H1 (cell line): Measurements from ENCODE around the gene RAB21. TPM values are rescaled to one million over a fixed set of nuclear protein-coding genes. Genes with fewer than 3 reads are reported as not detected.

Source experiments
- CTCF ChIA-PET: fragments of 300-600 bp; sonication (Branson Sonifier 250); formaldehyde crosslinking; loops from one replicate; lab custom pipeline; 2021; ENCODE audit not compliant: partially characterized antibody; lab: Charles Lee
- POLR2A ChIA-PET: fragments of 300-600 bp; sonication (Branson Sonifier 250); formaldehyde crosslinking; loops from one replicate; lab custom pipeline; 2021; ENCODE audit warnings: inconsistent platforms; ENCODE audit not compliant: partially characterized antibody; lab: Charles Lee
- DNase-seq, 2 experiments: peaks; one replicate each; pipeline versions ENCODE4 v3.0.0 to v3.0.0-alpha.2; 2010 to 2022; ENCODE audit warnings: low spot score in 2 of 2, low read depth in 1 of 2, mixed read lengths in 1 of 2
- FAIRE-seq: peaks from 2 replicates; lab custom pipeline; 2011; peaks lifted over from hg19 to GRCh38; lab: Jason Lieb, UNC
- H2AFZ ChIP-seq: 2 replicates; pipeline ENCODE4 v1.8.1; 2012; ENCODE audit warnings: low read length, inconsistent platforms
- H2AK5ac ChIP-seq: 2 replicates; pipeline ENCODE4 v1.6.1; 2013; ENCODE audit warnings: low read depth, low read length
- H2BK120ac ChIP-seq: replicated peaks from 2 replicates; pipeline ENCODE3; 2013; ENCODE audit warnings: low read depth, low read length, inconsistent platforms
- H2BK12ac ChIP-seq: 2 replicates; pipeline ENCODE4 v1.6.1; 2013; ENCODE audit warnings: low read depth, low read length
- H2BK15ac ChIP-seq: 2 replicates; pipeline ENCODE4 v1.6.1; 2013; ENCODE audit warnings: low read length
- H2BK20ac ChIP-seq: 2 replicates; pipeline ENCODE4 v1.6.1; 2013; ENCODE audit warnings: low read length
- H2BK5ac ChIP-seq: 2 replicates; pipeline ENCODE4 v1.6.1; 2013; ENCODE audit warnings: low read depth, low read length
- H3K14ac ChIP-seq: 2 replicates; pipeline ENCODE4 v1.6.1; 2013; ENCODE audit warnings: inconsistent platforms; ENCODE audit not compliant: insufficient read length
- H3K18ac ChIP-seq: 2 replicates; pipeline ENCODE4 v1.6.1; 2013; ENCODE audit warnings: low read length; ENCODE audit errors: extremely low read depth
- H3K23ac ChIP-seq: 2 replicates; pipeline ENCODE4 v1.6.1; 2013; ENCODE audit warnings: inconsistent platforms; ENCODE audit not compliant: insufficient read length
- H3K23me2 ChIP-seq: 2 replicates; pipeline ENCODE4 v1.6.1; 2013; ENCODE audit warnings: low read depth, low read length
- H3K27ac ChIP-seq: 2 replicates; pipeline ENCODE4 v1.6.1; 2011; ENCODE audit warnings: low read depth, low read length, inconsistent platforms
- H3K27me3 ChIP-seq, 4 experiments: replicated peaks in 1 of 4; 1 replicate in 1 of 4; 2 replicates in 3 of 4; pipeline versions ENCODE4 v1.6.1 to v1.8.1; 2011 to 2013; ENCODE audit warnings: low read length in 3 of 4, mild to moderate bottlenecking in 3 of 4, inconsistent platforms in 2 of 4, mixed read lengths in 2 of 4, moderate library complexity in 1 of 4; ENCODE audit not compliant: control insufficient read depth in 3 of 4, insufficient read depth in 3 of 4; ENCODE audit errors: extremely low read depth in 1 of 4
- H3K36me3 ChIP-seq, 4 experiments: 2 replicates each; pipeline versions ENCODE4 v1.6.1 to v1.8.1; 2011 to 2013; ENCODE audit warnings: mild to moderate bottlenecking in 4 of 4, low read length in 3 of 4, moderate library complexity in 2 of 4, control low read depth in 1 of 4, inconsistent platforms in 1 of 4; ENCODE audit not compliant: insufficient read depth in 4 of 4, control insufficient read depth in 2 of 4
- H3K4ac ChIP-seq: replicated peaks from 2 replicates; pipeline ENCODE3; 2013; ENCODE audit warnings: low read length, low read depth, mixed read lengths, inconsistent platforms; ENCODE audit not compliant: insufficient read length
- H3K4me1 ChIP-seq, 4 experiments: replicated peaks in 1 of 4; 1 replicate in 1 of 4; 2 replicates in 3 of 4; pipeline versions ENCODE4 v1.6.1 to v1.8.1; 2011 to 2013; ENCODE audit warnings: low read length in 3 of 4, inconsistent platforms in 2 of 4, mixed read lengths in 1 of 4; ENCODE audit not compliant: insufficient read depth in 4 of 4, control insufficient read depth in 3 of 4
- H3K4me2 ChIP-seq, 2 experiments: 2 replicates each; pipeline versions ENCODE4 v1.6.1 to v1.8.1; 2011 to 2013; ENCODE audit warnings: low read depth in 2 of 2, low read length in 2 of 2, control low read depth in 1 of 2, inconsistent platforms in 1 of 2, mild to moderate bottlenecking in 1 of 2; ENCODE audit not compliant: insufficient read depth in 1 of 2
- H3K4me3 ChIP-seq, 4 experiments: fragments of 200-600, 300-600 bp in 1 of 4; sonication (generic), shearing (Covaris generic), sonication (Bioruptor Twin) in 1 of 4; 2 replicates each; pipeline versions ENCODE4 v1.5.1 to v1.8.1; 2011 to 2016; ENCODE audit warnings: low read length in 4 of 4, low read depth in 3 of 4, control low read depth in 2 of 4, inconsistent platforms in 2 of 4, mild to moderate bottlenecking in 2 of 4, mixed read lengths in 1 of 4, moderate library complexity in 1 of 4; ENCODE audit not compliant: insufficient read depth in 2 of 4; ENCODE audit errors: extremely low read depth in 1 of 4
- H3K56ac ChIP-seq: replicated peaks from 2 replicates; pipeline ENCODE3; 2013; ENCODE audit warnings: low read depth, mild to moderate bottlenecking, mixed read lengths, low read length, inconsistent platforms; ENCODE audit not compliant: insufficient read length
- H3K79me1 ChIP-seq: 2 replicates; pipeline ENCODE4 v1.6.1; 2013; ENCODE audit warnings: low read depth, low read length, control low read depth
- H3K79me2 ChIP-seq, 2 experiments: 2 replicates each; pipeline versions ENCODE4 v1.6.1 to v1.8.1; 2012 to 2013; ENCODE audit warnings: low read length in 2 of 2, mild to moderate bottlenecking in 2 of 2, inconsistent platforms in 1 of 2; ENCODE audit not compliant: insufficient read depth in 2 of 2, control insufficient read depth in 1 of 2
- H3K9ac ChIP-seq, 4 experiments: replicated peaks in 1 of 4; 1 replicate in 1 of 4; 2 replicates in 3 of 4; pipeline versions ENCODE4 v1.6.1 to v1.8.1; 2011 to 2013; ENCODE audit warnings: low read depth in 3 of 4, low read length in 3 of 4, control low read depth in 2 of 4, mild to moderate bottlenecking in 2 of 4, moderate library complexity in 2 of 4, inconsistent platforms in 1 of 4; ENCODE audit errors: extremely low read depth in 1 of 4
- H3K9me3 ChIP-seq, 2 experiments: 2 replicates each; pipeline versions ENCODE4 v1.6.1 to v1.8.1; 2012 to 2013; ENCODE audit warnings: mild to moderate bottlenecking in 2 of 2, moderate library complexity in 2 of 2, control low read depth in 1 of 2, inconsistent platforms in 1 of 2, low read depth in 1 of 2, low read length in 1 of 2, mixed read lengths in 1 of 2; ENCODE audit not compliant: insufficient read depth in 2 of 2
- H4K20me1 ChIP-seq, 2 experiments: replicated peaks in 1 of 2; 2 replicates each; pipeline versions ENCODE3 to v1.8.1; 2011 to 2013; ENCODE audit warnings: inconsistent platforms in 2 of 2, low read length in 2 of 2, mild to moderate bottlenecking in 1 of 2; ENCODE audit not compliant: insufficient read depth in 2 of 2, control insufficient read depth in 1 of 2
- H4K5ac ChIP-seq: 2 replicates; pipeline ENCODE4 v1.6.1; 2013; ENCODE audit warnings: low read length, low read depth, mixed read lengths, inconsistent platforms; ENCODE audit not compliant: insufficient read length
- H4K8ac ChIP-seq: 2 replicates; pipeline ENCODE4 v1.8.0; 2013; ENCODE audit warnings: mild to moderate bottlenecking, moderate library complexity, low read length, inconsistent platforms; ENCODE audit not compliant: insufficient read depth; ENCODE audit errors: extremely low read depth
- H4K91ac ChIP-seq: replicated peaks from 2 replicates; pipeline ENCODE3; 2013; ENCODE audit warnings: low read length, mixed read lengths, inconsistent platforms; ENCODE audit not compliant: insufficient read length
- BCL11A ChIP-seq, 2 experiments: IDR thresholded peaks; one replicate each; pipeline ENCODE4 v1.6.1; 2011; ENCODE audit warnings: low read depth in 2 of 2, low read length in 2 of 2, mild to moderate bottlenecking in 2 of 2
- CEBPB ChIP-seq: IDR thresholded peaks from 2 replicates; pipeline ENCODE4 v1.6.1; 2012; ENCODE audit warnings: low read depth, low read length
- CHD1 ChIP-seq: IDR thresholded peaks from 2 replicates; pipeline ENCODE4 v1.6.1; 2012; ENCODE audit warnings: low read depth, low read length, improper control_type of control experiment
- CTCF ChIP-seq, 3 experiments: IDR thresholded peaks; 1 replicate in 2 of 3; 2 replicates in 1 of 3; pipeline versions ENCODE4 v1.5.1 to v1.6.1; 2011; ENCODE audit warnings: low read length in 3 of 3, mild to moderate bottlenecking in 3 of 3, inconsistent platforms in 2 of 3, low read depth in 1 of 3, moderate library complexity in 1 of 3; ENCODE audit not compliant: insufficient read depth in 1 of 3; ENCODE audit errors: control extremely low read depth in 1 of 3
- EP300 ChIP-seq, 2 experiments: IDR thresholded peaks; 1 replicate in 1 of 2; 2 replicates in 1 of 2; pipeline ENCODE4 v1.6.1; 2011 to 2012; ENCODE audit warnings: low read depth in 2 of 2, low read length in 2 of 2, mild to moderate bottlenecking in 2 of 2, borderline replicate concordance in 1 of 2, inconsistent platforms in 1 of 2, moderate library complexity in 1 of 2
- JUN ChIP-seq: IDR thresholded peaks from 2 replicates; pipeline ENCODE4 v1.6.1; 2011; ENCODE audit warnings: low read depth, mild to moderate bottlenecking, improper control_type of control experiment, low read length
- NRF1 ChIP-seq: IDR thresholded peaks from 2 replicates; pipeline ENCODE4 v1.6.1; 2011; ENCODE audit warnings: mild to moderate bottlenecking, low read depth, low read length, improper control_type of control experiment
- POLR2A ChIP-seq, 2 experiments: IDR thresholded peaks; 1 replicate in 1 of 2; 2 replicates in 1 of 2; pipeline ENCODE4 v1.6.1; 2011; ENCODE audit warnings: low read depth in 2 of 2, low read length in 2 of 2, mild to moderate bottlenecking in 2 of 2; ENCODE audit errors: control extremely low read depth in 1 of 2
- RNF2 ChIP-seq: fragments of 200-900, 300-1000 bp; sonication (generic); IDR thresholded peaks from 2 replicates; pipeline ENCODE4 v1.7.1; 2016; ENCODE audit warnings: borderline replicate concordance, low read depth, mild to moderate bottlenecking, antibody characterized with exemption, low read length; ENCODE audit not compliant: poor library complexity, severe bottlenecking; ENCODE audit errors: missing control alignments
- RXRA ChIP-seq: IDR thresholded peaks from 2 replicates; pipeline ENCODE4 v1.6.1; 2011; ENCODE audit warnings: low read depth, mild to moderate bottlenecking, low read length, moderate library complexity; ENCODE audit not compliant: insufficient read depth
- SP2 ChIP-seq: IDR thresholded peaks from 2 replicates; pipeline ENCODE4 v1.6.1; 2012; ENCODE audit warnings: mild to moderate bottlenecking, low read length, inconsistent platforms
- SRF ChIP-seq: IDR thresholded peaks from 2 replicates; pipeline ENCODE4 v1.6.1; 2011; ENCODE audit warnings: mild to moderate bottlenecking, low read depth, low read length, moderate library complexity
- WGBS, 2 experiments: shearing (Covaris generic) in 1 of 2; methylation state at CpG; one replicate each; pipeline versions ENCODE4 v1.1.6 to v1.1.7; 2013 to 2015; ENCODE audit warnings: low lambda C conversion rate in 2 of 2, mixed read lengths in 2 of 2, inconsistent platforms in 1 of 2, low coverage in 1 of 2, missing lambda C conversion rate in 1 of 2; ENCODE audit not compliant: insufficient replicate concordance in 2 of 2, insufficient coverage in 1 of 2, insufficient read length in 1 of 2; ENCODE audit errors: extremely low coverage in 1 of 2, missing lambda C conversion rate in 1 of 2; 5-methylcytosine and 5-hydroxymethylcytosine counted together
- polyA plus RNA-seq, 7 experiments: library from polyadenylated mRNA; depleted of rRNA in 3 of 7; stranded (reverse) in 5 of 7; unstranded in 2 of 7; fragments of >200 nt in 5 of 7; fragments of 200-250 nt in 2 of 7; gene quantifications; 1 replicate in 5 of 7; 2 replicates in 1 of 7; 4 replicates in 1 of 7; pipeline versions ENCODE4 v1.2.1 to v1.2.3, GENCODE V29; 2011 to 2013; ENCODE audit warnings: missing spikeins in 2 of 7, mixed read lengths in 2 of 7
- total RNA-seq: library from RNA; stranded (reverse); fragmentation: NEBNext Ultra II Directional; extraction: Animal tissue kit (Norgen Biotek cat#: 25700); gene quantifications from 2 replicates; pipeline ENCODE4 v1.2.1, GENCODE V29; 2021

Gene RAB21
- total and polyA plus RNA-seq, 2 of the 8 experiments (the other 6 are each of a cell fraction or from before 2014, with no cell fraction given) = 1.2 to 47.2 TPM

- H3K18ac ChIP-seq = no peak overlapping the region
- H3K36me3 ChIP-seq = peaks cover 2 to 21% (median 6%) of the 10 kb centered on the region in 4 experiments; a peak in 4 of 8 replicates
- H3K79me1 ChIP-seq = no peaks in the 10 kb centered on the region
- no peak overlapping the region for H2BK5ac ChIP-seq
- H2BK120ac ChIP-seq = no peak overlapping the region
- no peaks in the 10 kb centered on the region for H3K9me3 ChIP-seq
- H2AFZ ChIP-seq = no peak overlapping the region
- no peak overlapping the region for H3K14ac ChIP-seq
- H4K8ac ChIP-seq = no peak overlapping the region
- no peak overlapping the region for H4K91ac ChIP-seq
- ChIA-PET POLR2A (interaction anchor here (0.9 kb wide), 1 partner anchor 10 kb away, joined by 3 read pairs; no protein-coding TSS in a partner anchor), CTCF (interaction anchor here (0.6 to 1.1 kb wide), 3 partner anchors 10 to 56 kb away, joined by 3 to 4 read pairs (median 4); no protein-coding TSS in a partner anchor)
- FAIRE-seq (no peak), DNase-seq (no peak)
- H3K4me2 ChIP-seq = no peak overlapping the region
- no peak overlapping the region for H2BK12ac ChIP-seq
- H2AK5ac ChIP-seq = no peak overlapping the region
- H3K23me2 ChIP-seq = no peaks in the 10 kb centered on the region
- H3K56ac ChIP-seq = no peak overlapping the region
- H3K9ac ChIP-seq = no peak overlapping the region
- H2BK15ac ChIP-seq = no peak overlapping the region
- H3K23ac ChIP-seq = no peak overlapping the region
- no peaks in the 10 kb centered on the region for H3K4me1 ChIP-seq
- 81% methylated on average over 1 of the region's 1 CpG; no CpG with 5 or more reads in 1 of the 2 experiments for WGBS, 2 experiments
- no peaks in the 10 kb centered on the region for H3K79me2 ChIP-seq
- H4K20me1 ChIP-seq = no peaks in the 10 kb centered on the region
- no peak overlapping the region for H4K5ac ChIP-seq
- peaks cover 0 to 1% (median 0%) of the 10 kb centered on the region in 4 experiments; a peak in 1 of 7 replicates for H3K27me3 ChIP-seq
- H3K27ac ChIP-seq = no peak overlapping the region
- no peak overlapping the region for H3K4me3 ChIP-seq
- no peak overlapping the region for H2BK20ac ChIP-seq
- H3K4ac ChIP-seq = no peak overlapping the region
- no peak for TF ChIP-seq BCL11A (IDR thresholded peaks at IDR 0.05; ENCODE audit: low read depth in 2 of 2, low read length in 2 of 2)
- no peak for TF ChIP-seq EP300 (IDR thresholded peaks at IDR 0.05; ENCODE audit: borderline replicate concordance in 1 of 2, low read depth in 2 of 2, low read length in 2 of 2)
- TF ChIP-seq SP2 = no peak
- no peak for TF ChIP-seq JUN
- no peak for TF ChIP-seq CHD1
- no peak for TF ChIP-seq SRF
- TF ChIP-seq CEBPB = no peak
- TF ChIP-seq RXRA = no peak
- TF ChIP-seq POLR2A (IDR thresholded peaks at IDR 0.05; ENCODE audit: control extremely low read depth in 1 of 2, low read depth in 2 of 2, low read length in 2 of 2) = no peak
- TF ChIP-seq NRF1 = no peak
- TF ChIP-seq CTCF (IDR thresholded peaks at IDR 0.05; ENCODE audit: control extremely low read depth in 1 of 3, insufficient read depth in 1 of 3, low read depth in 1 of 3, low read length in 3 of 3) = no peak
- TF ChIP-seq RNF2 = no peak
Measured at GRCh38 chr12:71790331-71790730, 35.7 kb downstream of the RAB21 start.
